ENCODE measurements around the gene LRRC55.

- TF ChIP-seq, protein P1, sequence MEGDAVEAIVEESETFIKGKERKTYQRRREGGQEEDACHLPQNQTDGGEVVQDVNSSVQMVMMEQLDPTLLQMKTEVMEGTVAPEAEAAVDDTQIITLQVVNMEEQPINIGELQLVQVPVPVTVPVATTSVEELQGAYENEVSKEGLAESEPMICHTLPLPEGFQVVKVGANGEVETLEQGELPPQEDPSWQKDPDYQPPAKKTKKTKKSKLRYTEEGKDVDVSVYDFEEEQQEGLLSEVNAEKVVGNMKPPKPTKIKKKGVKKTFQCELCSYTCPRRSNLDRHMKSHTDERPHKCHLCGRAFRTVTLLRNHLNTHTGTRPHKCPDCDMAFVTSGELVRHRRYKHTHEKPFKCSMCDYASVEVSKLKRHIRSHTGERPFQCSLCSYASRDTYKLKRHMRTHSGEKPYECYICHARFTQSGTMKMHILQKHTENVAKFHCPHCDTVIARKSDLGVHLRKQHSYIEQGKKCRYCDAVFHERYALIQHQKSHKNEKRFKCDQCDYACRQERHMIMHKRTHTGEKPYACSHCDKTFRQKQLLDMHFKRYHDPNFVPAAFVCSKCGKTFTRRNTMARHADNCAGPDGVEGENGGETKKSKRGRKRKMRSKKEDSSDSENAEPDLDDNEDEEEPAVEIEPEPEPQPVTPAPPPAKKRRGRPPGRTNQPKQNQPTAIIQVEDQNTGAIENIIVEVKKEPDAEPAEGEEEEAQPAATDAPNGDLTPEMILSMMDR (IDR thresholded peaks at IDR 0.05), result no peak
- no peak for TF ChIP-seq POLR2A (IDR thresholded peaks at IDR 0.05)
- no peak for TF ChIP-seq POLR2AphosphoS5 (IDR thresholded peaks at IDR 0.05)
These were observed 48.6 kb downstream of the LRRC55 start for GRCh38 chr11:57230316-57230715.
